Esophagus muscularis mucosa (tissue), 4 donors: ENCODE measurements around the gene SAMD4B.

ENCODE experiments used
- CTCF ChIP-seq, 3 experiments: fragments of 200-600 bp in 2 of 3; fragments of 450-650 bp in 1 of 3; sonication (generic) in 2 of 3; IDR thresholded peaks; one replicate each; pipeline ENCODE4 v1.5.1; 2017 to 2019; ENCODE audit warnings: antibody characterized with exemption in 3 of 3, mild to moderate bottlenecking in 2 of 3, moderate library complexity in 1 of 3
- EP300 ChIP-seq: sonication (generic); formaldehyde crosslinking; IDR thresholded peaks from one replicate; pipeline ENCODE4 v1.6.1; 2017; ENCODE audit warnings: antibody characterized with exemption
- POLR2A ChIP-seq: fragments of 450-650 bp; IDR thresholded peaks from one replicate; pipeline ENCODE4 v1.6.1; 2017; ENCODE audit warnings: antibody characterized with exemption, moderate library complexity, mild to moderate bottlenecking, low read depth
- POLR2AphosphoS5 ChIP-seq, 2 donors: sonication (generic); formaldehyde crosslinking; IDR thresholded peaks; one replicate each; pipeline ENCODE4 v1.6.1; 2017; ENCODE audit warnings: antibody characterized with exemption in 2 of 2

- TF ChIP-seq CTCF (IDR thresholded peaks at IDR 0.05), result no peak
- TF ChIP-seq POLR2AphosphoS5 (IDR thresholded peaks at IDR 0.05), result no peak
- TF ChIP-seq EP300, result no peak
- TF ChIP-seq POLR2A, result no peak
Observed at GRCh38 chr19:39316627-39317321, 25.4 kb upstream of the SAMD4B start.
